ENCODE data around the gene NECTIN2.
"Not testable (repeated sequence)": the region's sequence is repeated elsewhere in the genome, so short reads cannot be mapped to it uniquely, and the experiment has no call there.

NECTIN2 gene

DNA sequence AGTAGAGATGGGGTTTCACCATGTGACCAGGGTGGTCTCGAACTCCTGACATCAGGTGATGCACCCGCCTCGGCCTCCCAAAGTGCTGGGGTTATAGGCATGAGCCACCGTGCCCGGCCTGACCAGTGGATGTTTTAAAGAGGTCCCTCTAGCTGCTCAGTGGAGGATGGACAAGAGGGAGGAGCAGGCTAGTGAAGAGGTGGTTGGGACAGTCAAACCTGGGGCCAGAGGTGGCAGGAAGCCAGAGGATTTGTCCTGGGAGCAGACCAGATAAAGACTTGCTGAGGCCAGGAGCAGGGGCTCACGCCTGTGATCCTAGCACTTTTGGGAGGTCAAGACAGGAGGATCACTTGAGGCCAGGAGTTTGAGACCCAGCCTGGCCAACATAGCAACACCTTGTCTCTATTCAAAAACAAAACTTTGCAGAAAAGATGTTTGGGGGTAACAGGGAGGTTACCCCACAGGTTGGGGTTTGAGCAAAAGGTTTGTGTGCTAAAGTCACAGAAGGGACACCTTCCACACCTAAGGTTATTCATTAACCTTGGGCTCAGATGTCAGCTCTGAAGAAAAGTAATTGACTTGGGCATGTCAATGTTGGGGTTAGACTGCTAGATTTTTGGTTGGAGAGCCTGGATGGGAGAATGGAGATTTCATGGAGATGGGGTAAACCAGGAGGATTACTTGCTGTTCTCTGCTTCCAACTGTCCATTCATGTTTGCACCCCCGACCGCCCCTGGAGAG lies 28.2 kb upstream of the NECTIN2 start:
- no peak for DNase-seq

DNA sequence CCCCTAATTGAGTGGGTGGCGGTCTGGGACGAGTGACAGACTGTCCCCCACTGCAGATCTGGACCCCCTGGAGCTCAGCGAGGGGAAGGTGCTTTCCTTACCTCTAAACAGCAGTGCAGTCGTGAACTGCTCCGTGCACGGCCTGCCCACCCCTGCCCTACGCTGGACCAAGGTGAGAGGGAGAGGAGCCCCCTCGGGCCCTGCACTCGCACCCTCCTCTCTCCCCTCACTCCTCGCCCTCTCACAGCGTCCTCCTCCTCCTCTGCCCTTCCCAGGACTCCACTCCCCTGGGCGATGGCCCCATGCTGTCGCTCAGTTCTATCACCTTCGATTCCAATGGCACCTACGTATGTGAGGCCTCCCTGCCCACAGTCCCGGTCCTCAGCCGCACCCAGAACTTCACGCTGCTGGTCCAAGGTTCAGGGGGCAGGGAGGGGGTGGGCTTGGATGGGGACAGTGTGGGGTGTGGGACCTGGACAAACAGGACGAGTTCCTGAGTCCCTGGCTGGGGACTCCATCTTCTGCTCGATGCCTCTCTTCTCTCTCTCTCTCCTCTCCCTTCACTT lies 27.5 kb upstream of the NECTIN2 start:
- no peak for DNase-seq

DNA sequence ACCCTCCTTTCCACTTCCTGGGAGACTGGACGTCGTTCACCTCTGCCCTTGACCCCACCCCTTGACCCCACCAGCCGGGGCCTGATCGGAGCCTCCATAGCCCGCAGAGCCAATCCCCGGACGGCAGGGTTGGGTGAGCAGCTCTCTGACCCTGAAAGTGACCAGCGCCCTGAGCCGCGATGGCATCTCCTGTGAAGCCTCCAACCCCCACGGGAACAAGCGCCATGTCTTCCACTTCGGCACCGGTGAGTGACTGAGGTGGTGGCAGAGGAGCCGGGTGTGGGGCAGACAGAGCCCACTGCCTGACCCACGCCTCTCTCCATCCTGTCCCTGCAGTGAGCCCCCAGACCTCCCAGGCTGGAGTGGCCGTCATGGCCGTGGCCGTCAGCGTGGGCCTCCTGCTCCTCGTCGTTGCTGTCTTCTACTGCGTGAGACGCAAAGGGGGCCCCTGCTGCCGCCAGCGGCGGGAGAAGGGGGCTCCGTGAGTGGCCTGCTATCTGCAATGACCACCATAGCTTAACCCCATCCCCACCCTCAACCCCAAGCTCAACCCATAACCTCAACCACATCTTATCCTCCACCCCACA lies 26.8 kb upstream of the NECTIN2 start:
- no peak for DNase-seq

DNA sequence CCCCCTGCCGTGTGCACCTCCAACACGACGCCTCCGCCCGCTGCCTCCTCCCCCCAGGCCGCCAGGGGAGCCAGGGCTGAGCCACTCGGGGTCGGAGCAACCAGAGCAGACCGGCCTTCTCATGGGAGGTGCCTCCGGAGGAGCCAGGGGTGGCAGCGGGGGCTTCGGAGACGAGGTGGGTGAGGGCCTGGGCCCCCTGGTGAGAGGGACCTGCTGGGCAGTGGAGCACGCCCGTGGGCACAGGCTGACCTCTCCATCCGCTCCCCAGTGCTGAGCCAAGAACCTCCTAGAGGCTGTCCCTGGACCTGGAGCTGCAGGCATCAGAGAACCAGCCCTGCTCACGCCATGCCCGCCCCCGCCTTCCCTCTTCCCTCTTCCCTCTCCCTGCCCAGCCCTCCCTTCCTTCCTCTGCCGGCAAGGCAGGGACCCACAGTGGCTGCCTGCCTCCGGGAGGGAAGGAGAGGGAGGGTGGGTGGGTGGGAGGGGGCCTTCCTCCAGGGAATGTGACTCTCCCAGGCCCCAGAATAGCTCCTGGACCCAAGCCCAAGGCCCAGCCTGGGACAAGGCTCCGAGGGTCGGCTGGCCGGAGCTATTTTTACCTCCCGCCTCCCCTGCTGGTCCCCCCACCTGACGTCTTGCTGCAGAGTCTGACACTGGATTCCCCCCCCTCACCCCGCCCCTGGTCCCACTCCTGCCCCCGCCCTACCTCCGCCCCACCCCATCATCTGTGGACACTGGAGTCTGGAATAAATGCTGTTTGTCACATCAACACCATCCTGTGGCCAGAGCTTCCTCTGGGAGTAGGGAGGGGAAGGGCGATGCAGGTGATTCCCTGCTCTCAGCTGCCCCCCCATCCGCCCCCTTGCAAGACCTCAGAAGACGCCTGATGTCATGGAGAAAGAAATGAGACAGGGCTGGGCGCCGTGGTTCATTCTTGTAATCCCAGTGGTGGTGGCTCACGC lies 25.2 kb upstream of the NECTIN2 start:
- no peak for DNase-seq

DNA sequence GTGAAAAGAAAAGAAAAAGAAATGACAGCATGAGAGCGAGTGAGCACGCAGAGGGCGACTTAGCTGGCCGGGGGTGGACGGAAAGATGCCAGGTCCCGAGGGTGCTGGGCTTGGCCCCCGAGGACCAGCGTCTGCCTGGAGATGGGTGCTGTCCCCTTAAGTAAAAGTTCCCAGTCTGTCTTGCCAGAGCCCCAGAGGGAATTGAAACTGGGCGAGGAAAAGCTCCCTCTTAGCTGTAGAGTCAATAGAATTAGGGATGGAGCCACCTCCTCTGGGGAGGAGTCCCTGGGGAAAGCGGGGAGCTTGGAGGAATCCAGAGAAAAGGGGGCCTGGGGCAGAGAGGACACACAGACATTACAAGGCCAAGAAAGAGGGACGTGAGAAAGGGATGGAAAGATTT lies 23.9 kb upstream of the NECTIN2 start:
- no peak for DNase-seq

DNA sequence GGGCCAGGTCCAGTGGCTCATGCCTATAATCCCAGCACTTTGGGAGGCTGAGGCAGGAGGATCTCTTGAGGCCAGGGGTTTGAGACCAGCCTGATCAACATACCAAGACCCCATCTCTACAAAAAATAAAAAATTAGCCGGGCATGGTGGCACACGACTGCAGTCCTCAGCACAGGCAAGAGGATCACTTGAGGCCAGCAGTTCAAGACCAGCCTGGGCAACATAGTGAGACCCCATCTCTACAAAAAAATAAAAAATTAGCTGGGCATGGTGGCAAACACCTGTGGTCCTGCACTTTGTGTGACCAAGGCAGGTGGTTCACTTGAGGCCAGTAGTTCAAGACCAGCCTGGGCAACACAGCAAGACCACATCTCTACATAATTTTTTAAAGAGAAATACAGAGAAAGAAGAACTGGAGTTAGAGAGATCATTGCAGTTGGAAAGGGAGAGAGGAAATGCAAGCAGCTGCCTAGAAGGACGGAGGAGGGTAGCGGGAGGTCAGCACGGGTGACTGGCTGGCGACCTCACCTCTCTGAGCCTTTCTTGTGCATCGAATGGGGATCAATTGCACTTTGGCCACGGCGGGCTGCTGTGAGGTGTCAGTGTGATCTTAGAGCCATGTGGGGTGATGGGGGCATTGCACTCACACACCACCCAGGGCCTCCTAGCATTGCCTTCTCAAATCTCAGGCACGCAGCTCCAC lies 23.3 kb upstream of the NECTIN2 start:
- DNase-seq, result no peak

DNA sequence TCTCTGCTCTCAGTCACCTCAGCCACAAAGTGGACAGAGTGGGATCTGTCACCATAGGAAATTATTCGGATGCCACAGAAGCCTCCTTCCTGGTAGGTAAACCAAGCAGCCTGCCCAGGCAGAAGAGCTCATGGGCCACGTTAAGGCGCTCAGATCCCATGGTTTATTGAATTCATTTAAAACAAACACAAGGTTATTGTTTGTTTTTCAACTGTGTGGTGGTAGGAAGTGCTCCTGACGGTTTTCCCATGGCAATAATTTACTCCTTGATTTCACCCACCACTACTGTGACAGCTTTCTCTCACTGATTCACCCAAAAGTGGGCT lies 22.8 kb upstream of the NECTIN2 start:
- DNase-seq, result no peak

DNA sequence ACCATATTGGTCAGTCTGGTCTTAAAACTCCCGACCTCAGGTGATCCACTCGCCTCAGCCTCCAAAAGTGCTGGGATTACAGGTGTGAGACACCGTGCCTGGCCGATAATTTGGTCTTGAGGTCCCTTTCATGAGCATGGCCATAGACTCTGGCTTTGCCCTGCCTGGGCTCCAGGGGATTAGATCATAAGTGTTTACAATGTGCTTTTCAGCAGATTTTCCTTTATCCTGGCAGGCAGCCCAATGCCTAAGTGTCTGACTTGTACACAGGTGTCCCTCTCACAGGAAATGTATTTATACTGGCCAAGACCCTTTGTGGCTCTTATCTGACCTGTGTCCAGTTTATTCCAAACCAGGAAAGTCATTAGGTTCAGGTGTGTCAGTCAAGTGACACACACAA lies 21.3 kb upstream of the NECTIN2 start:
- DNase-seq, result no peak

DNA sequence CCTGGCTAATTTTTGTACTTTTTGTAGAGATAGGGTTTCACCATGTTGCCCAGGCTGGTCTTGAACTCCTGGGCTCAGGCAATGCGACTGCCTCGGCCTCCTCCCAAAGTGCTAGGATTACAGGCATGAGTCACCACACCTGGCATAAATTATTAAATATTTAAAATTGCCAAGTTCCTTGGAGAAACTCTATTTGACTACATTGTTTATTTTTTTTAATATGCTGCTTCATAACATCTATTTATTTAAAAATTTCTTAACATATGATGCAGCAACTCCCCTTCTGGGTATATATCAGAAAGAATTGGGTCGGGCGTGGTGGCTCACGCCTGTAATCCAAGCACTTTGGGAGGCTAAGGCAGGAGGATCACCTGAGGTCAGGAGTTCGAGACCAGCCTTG lies 13.2 kb upstream of the NECTIN2 start:
- DNase-seq, result not testable (repeated sequence)

DNA sequence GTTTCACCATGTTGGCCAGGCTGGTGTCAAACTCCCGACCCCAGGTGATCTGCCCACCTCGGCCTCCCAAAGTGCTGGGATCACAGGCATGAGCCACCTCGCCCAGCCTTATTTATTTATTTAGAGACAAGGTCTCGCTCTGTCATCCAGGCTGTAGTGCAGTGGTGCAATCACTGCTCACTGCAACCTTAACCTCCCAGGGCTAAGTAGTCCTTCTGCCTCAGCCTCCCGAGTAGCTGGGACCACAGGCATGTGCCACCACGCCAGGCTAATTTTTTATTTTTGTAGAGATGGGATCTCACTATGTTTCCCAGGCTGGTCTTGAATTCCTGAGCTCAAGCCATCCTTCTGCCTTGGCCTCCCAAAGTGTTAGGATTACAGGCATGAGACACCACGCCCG lies 11.7 kb upstream of the NECTIN2 start:
- DNase-seq, result not testable (repeated sequence)

DNA sequence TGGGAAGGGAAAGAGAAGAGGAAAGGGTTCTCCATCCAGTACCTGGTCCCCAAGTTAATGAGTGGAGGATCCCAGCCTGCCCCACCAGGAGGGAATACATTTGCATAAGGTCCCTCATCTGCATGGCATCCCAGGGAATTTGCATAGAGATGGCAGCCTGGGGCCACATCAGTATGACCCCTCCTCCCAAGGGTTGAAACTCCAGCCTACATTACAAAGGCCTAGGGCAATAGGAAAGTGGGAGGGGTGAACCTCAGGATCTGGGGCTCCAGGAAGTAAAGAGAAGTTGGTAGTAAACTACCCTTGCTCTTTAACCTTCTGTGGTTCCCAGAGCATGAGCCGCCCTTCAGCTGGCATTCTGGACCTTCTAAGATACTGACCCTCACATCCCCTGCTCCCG lies 6.8 kb upstream of the NECTIN2 start:
- DNase-seq, result no peak

DNA sequence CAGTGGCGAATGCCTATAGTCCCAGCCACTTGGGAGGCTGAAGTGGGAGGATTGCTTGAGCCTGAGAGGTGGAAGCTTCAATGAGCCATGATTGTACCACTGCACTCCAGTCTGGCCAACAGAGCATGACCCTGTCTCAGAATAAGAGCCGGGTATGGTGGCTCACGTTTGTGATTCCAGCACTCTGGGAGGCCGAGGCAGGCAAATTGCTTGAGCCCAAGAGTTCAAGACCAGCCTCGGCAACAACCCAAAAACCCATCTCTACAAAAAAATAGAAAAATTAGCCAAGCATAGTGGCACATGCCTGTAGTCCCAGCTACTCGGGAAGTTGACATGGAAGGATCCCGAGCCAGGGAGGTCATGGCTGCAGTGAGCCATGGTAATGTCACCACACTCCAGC lies 5.3 kb upstream of the NECTIN2 start:
- no peak for DNase-seq

DNA sequence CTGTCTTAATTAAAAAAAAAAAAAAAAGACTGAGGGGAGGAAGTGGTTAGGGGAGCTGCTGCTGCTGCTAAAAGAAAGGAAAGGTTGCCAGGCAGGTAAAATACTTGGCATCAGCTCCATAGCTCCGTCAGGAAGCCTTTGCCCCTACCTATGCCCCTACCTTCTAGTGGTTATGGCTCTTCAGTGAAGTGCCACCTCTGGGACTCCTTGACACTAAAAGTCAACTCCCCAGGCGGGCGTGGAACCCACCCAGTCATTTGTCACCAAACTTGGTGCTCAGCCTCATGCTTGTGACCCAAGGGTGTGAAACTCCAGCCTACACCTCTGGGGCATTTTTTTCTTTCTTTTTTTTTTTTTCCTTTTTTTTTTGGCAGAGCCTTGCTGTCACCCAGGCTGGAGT lies 4.9 kb upstream of the NECTIN2 start:
- no peak for DNase-seq

DNA sequence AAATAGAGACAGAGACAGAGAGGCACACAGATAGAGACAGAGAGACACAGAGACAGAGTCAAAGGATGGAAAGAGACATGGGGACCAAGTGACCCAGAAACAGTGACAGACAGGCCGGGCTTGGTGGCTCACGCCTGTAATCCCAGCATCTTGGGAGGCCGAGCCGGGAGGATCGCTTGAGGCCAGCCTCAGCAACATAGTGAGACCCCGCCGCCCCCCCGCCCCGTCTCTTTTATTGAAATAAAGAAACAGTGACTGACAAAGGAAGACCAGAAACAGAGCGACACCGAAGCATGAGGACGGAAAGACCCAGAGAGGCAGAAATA lies 848 bp upstream of the NECTIN2 start:
- DNase-seq, result no peak

DNA sequence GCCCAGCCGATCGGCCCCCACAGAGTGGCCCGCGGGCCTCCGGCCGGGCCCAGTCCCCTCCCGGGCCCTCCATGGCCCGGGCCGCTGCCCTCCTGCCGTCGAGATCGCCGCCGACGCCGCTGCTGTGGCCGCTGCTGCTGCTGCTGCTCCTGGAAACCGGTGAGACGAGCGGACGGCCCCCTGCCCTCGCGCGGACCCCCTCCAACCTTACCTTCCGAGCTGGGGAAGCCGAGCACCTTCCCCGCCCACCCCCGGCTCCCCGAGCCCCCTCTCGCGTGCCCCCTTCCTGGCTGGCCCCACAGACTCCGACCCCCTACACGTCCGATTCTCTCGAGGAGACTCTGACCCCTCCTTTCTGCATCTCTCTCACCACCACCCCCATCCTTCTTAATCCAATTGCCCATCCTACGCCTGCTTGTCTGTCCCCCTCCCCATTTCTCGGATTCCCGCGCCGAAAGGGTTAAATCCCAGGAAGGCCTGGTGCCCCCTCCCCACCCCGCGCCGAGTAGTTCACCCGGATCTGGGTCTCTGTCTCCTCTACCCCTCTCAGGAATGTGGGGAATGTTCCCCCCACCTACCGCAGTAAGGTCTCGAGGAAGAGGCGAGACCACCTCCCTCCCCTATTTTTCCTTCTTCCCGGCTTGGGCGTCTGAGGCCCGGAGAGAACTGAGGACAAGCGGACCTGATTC lies 502 bp downstream of the NECTIN2 start:
- no peak for DNase-seq

DNA sequence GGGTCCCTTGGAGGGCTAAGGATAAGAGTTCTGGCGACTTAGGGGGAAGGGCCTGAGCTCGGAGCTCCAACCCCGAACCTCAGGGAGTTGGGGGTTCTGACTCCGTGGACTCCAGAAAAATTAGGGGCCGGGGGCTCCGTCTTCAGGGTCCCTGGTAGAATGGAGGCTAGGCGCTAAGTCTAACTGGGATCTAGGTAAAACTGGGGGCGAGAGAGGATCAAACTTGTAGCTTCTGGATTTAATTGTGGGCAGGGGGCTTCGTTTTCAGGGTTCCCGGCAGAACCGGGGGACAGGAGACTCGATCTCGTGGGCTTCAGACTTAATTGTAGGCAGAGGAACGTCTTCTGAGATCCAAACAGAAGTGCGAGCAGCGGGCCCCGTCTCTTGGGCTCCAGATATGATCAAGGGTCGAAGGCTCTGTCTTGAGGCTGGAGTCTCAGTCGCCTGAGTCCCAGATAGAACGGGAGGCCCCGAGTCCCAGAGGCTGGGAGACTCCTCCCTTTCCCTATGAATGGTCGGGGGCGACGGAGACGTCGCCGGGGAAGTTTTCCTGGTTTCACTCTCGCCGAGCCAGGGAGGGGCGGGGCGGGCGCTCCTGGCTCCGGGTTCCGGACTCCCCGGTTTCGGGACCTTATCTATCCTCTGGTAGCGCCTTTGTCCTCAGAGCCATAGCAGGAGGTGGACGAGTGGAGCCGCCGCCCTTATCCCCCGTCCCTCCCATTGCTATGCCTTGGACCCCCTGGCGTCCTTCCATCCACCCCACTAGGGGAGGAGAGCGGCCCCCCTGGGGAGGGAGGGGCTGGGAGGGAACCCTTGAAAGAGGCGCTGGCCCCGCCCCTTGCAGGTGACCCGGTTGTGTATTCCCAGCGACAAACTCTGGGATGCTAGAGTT lies 1.3 kb downstream of the NECTIN2 start:
- DNase-seq, result no peak

DNA sequence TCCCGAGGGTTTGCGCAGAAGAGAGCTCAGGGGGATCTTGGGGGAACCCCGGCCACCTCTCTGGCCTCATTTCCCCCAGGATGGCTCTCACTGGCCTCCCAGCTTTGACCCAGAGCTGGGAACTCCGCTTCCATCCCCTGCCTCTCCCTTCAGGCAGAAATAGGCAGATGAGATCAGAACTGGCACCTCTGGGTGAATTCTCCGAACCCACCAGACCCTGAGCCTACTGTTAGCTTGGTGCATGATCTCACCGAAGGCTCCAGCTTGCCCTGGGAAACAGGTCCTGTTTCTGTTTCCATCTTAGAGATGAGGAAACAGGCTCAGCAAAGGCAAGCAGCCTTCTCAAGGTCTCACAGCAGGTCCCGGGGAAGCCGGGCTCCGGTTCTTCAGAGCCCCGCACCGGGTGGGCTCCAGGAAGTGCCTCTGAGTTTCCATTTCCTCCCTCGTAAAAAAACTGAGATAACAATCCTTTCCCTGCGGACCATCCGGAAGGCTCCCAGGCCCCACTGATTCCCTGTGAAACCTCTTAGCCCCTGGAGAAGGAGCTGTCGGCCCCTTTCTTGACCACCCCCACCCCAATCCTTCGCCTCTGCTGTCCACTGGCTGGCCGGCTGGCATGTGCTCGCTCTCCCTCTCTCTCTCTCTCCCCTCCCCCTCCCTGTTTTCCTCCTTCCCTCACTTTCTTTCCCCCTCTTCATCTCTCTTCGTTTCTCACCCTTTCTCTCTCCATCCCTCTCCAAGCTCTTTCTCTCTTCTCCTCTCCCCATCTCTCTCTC lies 2.1 kb downstream of the NECTIN2 start:
- DNase-seq, result no peak

DNA sequence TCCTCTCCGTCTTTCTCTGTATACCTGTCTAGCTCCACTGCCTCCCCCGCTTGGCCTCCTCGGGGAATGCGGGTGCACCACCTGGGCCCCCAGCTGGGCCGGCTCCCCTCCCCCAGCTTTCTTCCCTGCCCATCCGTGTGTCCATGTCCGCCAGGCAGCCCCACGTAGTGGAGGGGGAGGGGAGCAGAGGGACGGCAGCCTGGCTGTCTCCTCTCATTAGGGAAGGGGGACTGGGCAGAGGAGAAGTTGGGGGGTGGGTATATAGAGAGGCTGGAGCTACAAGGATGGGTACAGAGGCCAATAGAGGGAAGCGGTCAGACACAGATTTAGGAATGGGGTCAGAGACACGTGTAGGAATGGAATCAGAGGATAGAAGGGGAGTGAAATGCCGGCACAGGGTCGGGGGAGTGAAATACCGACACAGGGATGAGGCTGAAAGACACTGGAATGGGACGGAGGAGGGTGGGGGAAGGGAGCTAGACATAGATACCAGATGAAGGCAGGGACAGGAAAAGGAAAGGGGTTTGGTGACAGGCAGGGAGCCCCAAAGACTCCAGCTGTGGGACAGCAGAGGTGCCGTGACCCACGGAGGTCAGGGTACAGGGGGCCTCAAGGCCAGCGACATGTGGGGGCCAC lies 2.8 kb downstream of the NECTIN2 start:
- no peak for DNase-seq

DNA sequence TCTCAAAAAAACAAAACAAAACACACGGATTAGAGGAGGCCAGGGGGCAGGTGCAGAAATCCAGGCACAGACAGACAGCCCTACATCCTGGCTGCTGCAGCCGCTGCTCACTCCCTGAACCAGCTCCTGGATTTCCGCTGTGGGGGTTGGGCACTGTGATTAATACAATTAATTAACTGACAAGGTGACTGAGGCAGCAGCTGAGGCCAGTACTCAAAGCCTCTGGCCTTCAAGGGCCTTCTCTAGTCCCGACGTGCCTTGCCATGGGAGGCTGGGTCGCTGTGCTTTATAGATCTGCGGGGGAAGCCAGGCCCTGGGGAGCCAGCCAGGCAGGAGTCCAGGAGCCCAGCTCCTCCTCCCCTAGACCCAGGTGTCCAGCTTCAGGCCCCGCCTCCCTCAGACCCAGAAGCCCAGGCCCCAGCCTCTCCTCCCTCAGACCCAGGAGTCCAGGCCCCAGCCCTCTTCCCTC lies 4.6 kb downstream of the NECTIN2 start:
- DNase-seq, result no peak

DNA sequence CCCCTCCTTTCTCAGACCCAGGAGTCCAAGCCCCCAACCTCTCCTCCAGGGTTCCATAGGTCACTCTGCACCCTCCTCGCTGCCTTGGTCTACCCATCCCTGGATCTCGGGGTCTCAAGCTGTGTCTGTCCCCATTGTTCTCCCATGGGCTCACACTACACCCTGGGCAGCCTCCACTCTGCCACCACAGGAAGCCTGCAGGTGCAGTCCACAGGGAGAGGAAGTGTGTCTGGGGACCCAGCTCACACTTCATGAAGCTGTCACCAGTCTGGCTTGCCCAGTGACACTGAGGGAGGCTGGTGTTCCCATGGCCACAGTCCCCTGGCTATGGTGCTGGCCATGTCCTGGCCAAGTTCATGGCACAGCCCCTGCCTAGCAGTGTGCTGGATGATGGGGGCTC lies 5.3 kb downstream of the NECTIN2 start:
- no peak for DNase-seq

All from NCI-H187 (cell line).